Measurements from ENCODE around the gene CACNG4.

Gene CACNG4

GRCh38 chr17:66963909-66964771 lies at the start of gene CACNG4:
Gene CACNG4, plus strand, starts transcription at chr17:66964707. Its CDS starts 205 bp downstream, at chr17:66964912.
- no peak for DNase-seq
- TF ChIP-seq GATA1 (IDR thresholded peaks at IDR 0.05; ENCODE audit: low read depth, low read length) (no peak), POLR2A (IDR thresholded peaks at IDR 0.05; ENCODE audit: low read length) (no peak)

GRCh38 chr17:66915204-66915611 lies 49.3 kb upstream of the CACNG4 start:
- TF ChIP-seq GATA1 (IDR thresholded peaks at IDR 0.05; ENCODE audit: low read depth, low read length) = no peak
- TF ChIP-seq POLR2A (IDR thresholded peaks at IDR 0.05; ENCODE audit: low read length) = no peak
- DNase-seq = no peak

- TF ChIP-seq POLR2A (IDR thresholded peaks at IDR 0.05; ENCODE audit: low read length) = no peak
- no peak for TF ChIP-seq GATA1 (IDR thresholded peaks at IDR 0.05; ENCODE audit: low read depth, low read length)
- no peak for DNase-seq
Measured at GRCh38 chr17:66915792-66916191, 48.7 kb upstream of the CACNG4 start.

GRCh38 chr17:66916946-66917345 lies 47.6 kb upstream of the CACNG4 start:
- DNase-seq = no peak
- no peak for TF ChIP-seq GATA1 (IDR thresholded peaks at IDR 0.05; ENCODE audit: low read depth, low read length)
- no peak for TF ChIP-seq POLR2A (IDR thresholded peaks at IDR 0.05; ENCODE audit: low read length)

- TF ChIP-seq GATA1 (IDR thresholded peaks at IDR 0.05; ENCODE audit: low read depth, low read length) (no peak), POLR2A (IDR thresholded peaks at IDR 0.05; ENCODE audit: low read length) (no peak)
- DNase-seq = no peak
Measured at GRCh38 chr17:66918896-66919295, 45.6 kb upstream of the CACNG4 start.

- DNase-seq = no peak
- TF ChIP-seq POLR2A (IDR thresholded peaks at IDR 0.05; ENCODE audit: low read length) = no peak
- no peak for TF ChIP-seq GATA1 (IDR thresholded peaks at IDR 0.05; ENCODE audit: low read depth, low read length)
Measured at GRCh38 chr17:66920435-66920834, 44.1 kb upstream of the CACNG4 start.

- TF ChIP-seq GATA1 (IDR thresholded peaks at IDR 0.05; ENCODE audit: low read depth, low read length) = no peak
- no peak for TF ChIP-seq POLR2A (IDR thresholded peaks at IDR 0.05; ENCODE audit: low read length)
- DNase-seq = peak in 1 of 2 experiments; percentile 18
Measured at GRCh38 chr17:66920950-66921349, 43.6 kb upstream of the CACNG4 start.

GRCh38 chr17:66923886-66924285 lies 40.6 kb upstream of the CACNG4 start:
- TF ChIP-seq POLR2A (IDR thresholded peaks at IDR 0.05; ENCODE audit: low read length) (no peak), GATA1 (IDR thresholded peaks at IDR 0.05; ENCODE audit: low read depth, low read length) (no peak)
- DNase-seq = no peak

GRCh38 chr17:66925811-66926500 lies 38.6 kb upstream of the CACNG4 start:
- TF ChIP-seq GATA1 (IDR thresholded peaks at IDR 0.05; ENCODE audit: low read depth, low read length) (no peak), POLR2A (IDR thresholded peaks at IDR 0.05; ENCODE audit: low read length) (no peak)
- DNase-seq = no peak

GRCh38 chr17:66928949-66929348 lies 35.6 kb upstream of the CACNG4 start:
- TF ChIP-seq GATA1 (IDR thresholded peaks at IDR 0.05; ENCODE audit: low read depth, low read length) (no peak), POLR2A (IDR thresholded peaks at IDR 0.05; ENCODE audit: low read length) (no peak)
- DNase-seq = no peak

GRCh38 chr17:66929591-66929990 lies 34.9 kb upstream of the CACNG4 start:
- no peak for TF ChIP-seq GATA1 (IDR thresholded peaks at IDR 0.05; ENCODE audit: low read depth, low read length)
- TF ChIP-seq POLR2A (IDR thresholded peaks at IDR 0.05; ENCODE audit: low read length) = no peak
- DNase-seq = no peak

GRCh38 chr17:66930933-66931332 lies 33.6 kb upstream of the CACNG4 start:
- peak; percentile 5 to 10 for DNase-seq
- TF ChIP-seq POLR2A (IDR thresholded peaks at IDR 0.05; ENCODE audit: low read length) (no peak), GATA1 (IDR thresholded peaks at IDR 0.05; ENCODE audit: low read depth, low read length) (no peak)

GRCh38 chr17:66932311-66932710 lies 32.2 kb upstream of the CACNG4 start:
- TF ChIP-seq POLR2A (IDR thresholded peaks at IDR 0.05; ENCODE audit: low read length) = no peak
- no peak for TF ChIP-seq GATA1 (IDR thresholded peaks at IDR 0.05; ENCODE audit: low read depth, low read length)
- DNase-seq = no peak

GRCh38 chr17:66934040-66934439 lies 30.5 kb upstream of the CACNG4 start:
- no peak for TF ChIP-seq POLR2A (IDR thresholded peaks at IDR 0.05; ENCODE audit: low read length)
- TF ChIP-seq GATA1 (IDR thresholded peaks at IDR 0.05; ENCODE audit: low read depth, low read length) = no peak
- DNase-seq = no peak

Data from erythroblast (primary cell).